ENCODE data around the gene CENPN.

CENPN gene, protein sequence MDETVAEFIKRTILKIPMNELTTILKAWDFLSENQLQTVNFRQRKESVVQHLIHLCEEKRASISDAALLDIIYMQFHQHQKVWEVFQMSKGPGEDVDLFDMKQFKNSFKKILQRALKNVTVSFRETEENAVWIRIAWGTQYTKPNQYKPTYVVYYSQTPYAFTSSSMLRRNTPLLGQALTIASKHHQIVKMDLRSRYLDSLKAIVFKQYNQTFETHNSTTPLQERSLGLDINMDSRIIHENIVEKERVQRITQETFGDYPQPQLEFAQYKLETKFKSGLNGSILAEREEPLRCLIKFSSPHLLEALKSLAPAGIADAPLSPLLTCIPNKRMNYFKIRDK

DNA sequence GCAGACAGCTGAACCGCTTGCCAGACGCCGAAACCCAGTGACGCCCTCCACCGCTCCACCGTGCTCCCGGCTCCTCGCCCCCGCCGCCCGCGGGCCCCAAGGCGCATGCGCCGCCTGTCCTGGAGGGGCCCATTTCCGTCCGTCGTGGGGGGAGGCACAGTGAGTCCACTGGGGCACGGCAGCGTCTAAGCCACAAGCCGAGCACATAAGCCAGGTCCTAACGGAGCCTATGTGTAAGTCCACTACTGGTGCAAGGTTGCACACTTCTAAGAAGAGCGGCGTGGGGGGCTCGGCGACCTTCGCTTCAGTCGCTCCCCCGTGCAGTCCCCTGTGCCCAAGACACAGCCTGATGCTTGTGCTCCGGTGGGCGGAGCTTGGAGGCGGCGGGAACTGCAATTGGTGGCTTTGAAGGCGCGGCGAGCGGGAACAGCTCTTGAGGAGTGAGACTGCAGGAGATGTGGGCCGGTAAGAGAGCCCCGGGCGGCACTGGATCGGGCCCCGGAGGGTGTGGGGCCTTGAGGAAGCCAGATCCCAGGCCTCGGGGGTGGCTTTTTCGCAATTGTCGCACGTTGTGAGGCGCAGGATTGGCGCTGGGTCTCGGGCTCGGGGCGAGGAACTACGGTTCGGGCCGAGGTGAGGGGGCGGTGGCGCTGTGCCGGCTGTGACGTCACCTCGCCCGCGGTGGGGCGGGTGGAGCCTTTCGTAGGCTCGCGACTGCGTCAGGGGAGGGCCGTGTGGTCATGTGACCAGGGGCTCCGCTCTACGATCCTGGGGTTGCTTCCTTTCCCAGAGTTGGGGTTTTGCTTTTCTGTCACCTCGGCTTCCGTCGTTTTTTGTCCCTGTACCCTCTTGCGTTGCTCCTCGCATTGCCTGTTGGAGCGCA, at the start of gene CENPN, which contains the start of gene CMC2:
Gene CENPN (plus strand): TSS at position 402 of the 883 bp plus-strand sequence. CDS start 4,726 bp downstream, outside the sequence.
Gene CMC2 (minus strand): TSS at position 73 of the 883 bp plus-strand sequence. CDS start 9,491 bp downstream, outside the sequence.
- peak; percentile 99 for DNase-seq

DNA sequence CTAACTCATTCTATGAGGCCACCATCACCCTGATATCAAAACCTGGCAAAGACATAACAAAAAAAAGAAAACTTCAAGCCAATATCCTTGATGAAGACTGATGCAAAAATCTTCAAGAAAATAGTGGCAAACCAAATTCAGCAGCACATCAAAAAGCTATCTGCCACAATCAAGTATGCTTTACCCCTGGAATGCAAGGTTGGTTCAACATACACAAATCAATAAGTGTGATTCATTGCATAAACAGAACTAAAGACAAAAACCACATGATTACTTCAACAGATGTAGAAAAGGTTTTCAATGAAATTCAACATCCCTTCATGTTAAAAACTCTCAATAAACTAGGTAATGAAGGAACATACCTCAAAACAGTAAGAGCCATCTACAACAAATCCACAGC, 48.7 kb upstream of the CENPN start:
- TF ChIP-seq GATA1 (IDR thresholded peaks at IDR 0.05; ENCODE audit: low read depth, low read length): no peak
- TF ChIP-seq POLR2A (IDR thresholded peaks at IDR 0.05; ENCODE audit: low read length): no peak
- no peak for DNase-seq

More for the DNA sequence above, at the start of gene CENPN, which contains the start of gene CMC2:
- no peak for TF ChIP-seq GATA1 (IDR thresholded peaks at IDR 0.05; ENCODE audit: low read depth, low read length)
- peak; percentile 92 for TF ChIP-seq POLR2A (IDR thresholded peaks at IDR 0.05; ENCODE audit: low read length)

GRCh38 chr16:80962879-80963278, 44.1 kb upstream of the CENPN start:
- DNase-seq: no peak
- TF ChIP-seq GATA1 (IDR thresholded peaks at IDR 0.05; ENCODE audit: low read depth, low read length) (no peak), POLR2A (IDR thresholded peaks at IDR 0.05; ENCODE audit: low read length) (no peak)

DNA sequence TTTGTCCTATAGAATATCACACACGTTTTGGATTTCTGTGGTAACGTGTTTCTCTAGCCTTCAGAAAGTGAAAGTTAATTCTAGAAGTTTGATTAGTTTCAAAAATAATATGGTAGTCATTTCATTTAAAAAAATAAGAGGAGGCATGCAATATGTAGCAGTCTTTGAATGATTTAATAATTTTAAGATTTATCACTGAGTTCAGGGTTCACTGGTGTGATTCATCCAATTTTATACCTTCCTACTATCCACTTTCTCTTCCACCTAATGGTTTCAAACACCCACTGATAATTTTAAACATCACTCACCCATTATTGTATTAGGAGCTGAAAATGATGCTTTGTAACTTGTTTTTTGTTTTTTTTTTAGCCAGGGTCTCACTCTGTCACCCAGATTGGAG, 42.7 kb upstream of the CENPN start:
- no peak for DNase-seq
- TF ChIP-seq POLR2A (IDR thresholded peaks at IDR 0.05; ENCODE audit: low read length): no peak
- TF ChIP-seq GATA1 (IDR thresholded peaks at IDR 0.05; ENCODE audit: low read depth, low read length): no peak

GRCh38 chr16:80966617-80967016, 40.4 kb upstream of the CENPN start:
- no peak for DNase-seq
- no peak for TF ChIP-seq GATA1 (IDR thresholded peaks at IDR 0.05; ENCODE audit: low read depth, low read length)
- TF ChIP-seq POLR2A (IDR thresholded peaks at IDR 0.05; ENCODE audit: low read length): no peak

DNA sequence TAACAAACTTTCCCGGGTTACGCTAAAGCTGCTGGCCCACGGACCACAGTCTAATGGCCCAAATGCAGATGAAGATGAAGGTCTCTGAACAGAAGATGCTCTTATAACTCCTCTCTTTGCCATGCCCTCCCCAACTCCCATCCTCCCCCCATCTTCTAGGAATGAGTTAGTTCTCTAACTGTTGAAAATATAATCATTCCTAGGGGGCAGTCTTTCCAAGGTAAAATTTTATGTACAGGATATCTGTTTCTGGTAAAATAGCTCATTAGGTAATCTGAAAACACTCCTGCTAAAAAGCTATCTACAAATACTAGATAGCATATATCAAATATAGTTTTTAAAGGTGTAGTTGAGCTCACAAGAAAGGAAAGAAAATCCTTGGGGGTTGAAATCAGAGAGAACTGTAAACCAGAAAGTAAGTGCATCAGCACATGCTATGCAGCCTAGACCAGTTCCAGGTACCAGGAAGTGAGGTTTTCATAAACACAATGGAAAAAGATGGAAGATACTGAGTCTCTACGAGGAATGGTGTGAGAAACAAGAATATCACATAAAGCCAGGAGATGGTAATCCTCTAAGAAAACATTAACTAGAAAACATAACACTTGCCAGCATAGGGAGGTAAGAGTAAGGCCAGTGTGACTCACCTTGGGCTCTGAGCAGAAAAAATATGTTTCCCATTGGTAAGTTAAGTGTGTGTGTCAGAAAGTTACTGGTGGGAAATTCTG, 38.5 kb upstream of the CENPN start:
- TF ChIP-seq POLR2A (IDR thresholded peaks at IDR 0.05; ENCODE audit: low read length): no peak
- TF ChIP-seq GATA1 (IDR thresholded peaks at IDR 0.05; ENCODE audit: low read depth, low read length): no peak
- DNase-seq: no peak

DNA sequence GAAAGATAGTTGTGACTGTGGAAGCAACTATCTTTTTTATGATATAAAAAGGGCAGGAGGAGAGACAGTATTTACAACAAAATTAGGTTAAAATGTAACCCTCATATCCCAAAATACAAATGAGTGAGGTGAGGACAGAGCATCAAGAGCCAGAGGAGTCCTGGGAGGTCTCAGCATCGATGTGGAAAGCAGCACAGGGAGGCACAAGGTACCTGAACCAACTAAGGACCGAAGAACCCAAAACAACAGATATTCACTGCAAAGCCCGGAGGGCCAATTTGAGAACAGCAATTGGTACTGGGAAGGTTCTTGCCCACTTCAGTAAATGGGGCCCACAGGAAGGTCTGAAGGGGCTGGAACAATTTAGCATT, 37.9 kb upstream of the CENPN start:
- TF ChIP-seq GATA1 (IDR thresholded peaks at IDR 0.05; ENCODE audit: low read depth, low read length) (no peak), POLR2A (IDR thresholded peaks at IDR 0.05; ENCODE audit: low read length) (no peak)

GRCh38 chr16:80971819-80972218, 35.2 kb upstream of the CENPN start:
- DNase-seq: no peak
- TF ChIP-seq POLR2A (IDR thresholded peaks at IDR 0.05; ENCODE audit: low read length) (no peak), GATA1 (IDR thresholded peaks at IDR 0.05; ENCODE audit: low read depth, low read length) (no peak)

More for the DNA sequence above, 37.9 kb upstream of the CENPN start:
- no peak for DNase-seq

- TF ChIP-seq POLR2A (IDR thresholded peaks at IDR 0.05; ENCODE audit: low read length): no peak
- TF ChIP-seq GATA1 (IDR thresholded peaks at IDR 0.05; ENCODE audit: low read depth, low read length): no peak
- no peak for DNase-seq
Observed at GRCh38 chr16:80972611-80973010, 34.4 kb upstream of the CENPN start.

- no peak for DNase-seq
- no peak for TF ChIP-seq POLR2A (IDR thresholded peaks at IDR 0.05; ENCODE audit: low read length)
- TF ChIP-seq GATA1 (IDR thresholded peaks at IDR 0.05; ENCODE audit: low read depth, low read length): no peak
Observed at GRCh38 chr16:80973991-80974390, 33.0 kb upstream of the CENPN start.

DNA sequence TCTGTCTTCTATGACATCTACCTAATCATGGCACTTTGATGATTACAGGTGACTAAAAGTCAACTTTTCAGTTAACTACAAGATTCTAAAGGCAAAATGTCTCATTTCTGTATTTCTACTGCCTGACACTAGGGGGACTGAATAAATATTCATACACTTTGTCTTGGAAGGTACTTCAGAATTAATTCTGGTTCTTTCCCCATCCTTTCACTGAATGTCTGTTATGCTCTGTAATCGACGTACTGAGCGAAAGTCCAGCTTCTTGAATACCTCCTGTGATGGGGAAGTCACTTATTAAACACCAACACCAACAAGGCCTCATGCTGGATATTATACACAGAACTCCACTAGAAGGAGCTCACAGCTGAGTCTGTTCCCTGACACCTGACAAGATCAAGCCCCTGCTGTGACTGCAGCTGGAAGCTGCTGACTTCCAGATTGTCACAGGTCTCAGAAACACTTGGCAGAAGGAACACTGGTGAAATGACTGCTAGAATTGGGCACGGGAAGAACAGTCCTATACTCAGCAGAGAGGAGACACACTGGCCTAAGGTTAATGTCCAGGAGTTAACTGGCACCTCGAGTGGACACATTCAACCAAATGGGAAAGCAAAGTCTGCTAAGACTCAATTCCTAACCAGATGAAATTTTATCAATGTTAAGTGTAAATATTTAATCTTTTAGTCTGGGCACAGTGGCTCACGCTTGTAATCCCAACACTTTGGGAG, 32.2 kb upstream of the CENPN start:
- no peak for TF ChIP-seq GATA1 (IDR thresholded peaks at IDR 0.05; ENCODE audit: low read depth, low read length)
- no peak for TF ChIP-seq POLR2A (IDR thresholded peaks at IDR 0.05; ENCODE audit: low read length)
- no peak for DNase-seq

GRCh38 chr16:80976946-80977345, 30.1 kb upstream of the CENPN start:
- TF ChIP-seq GATA1 (IDR thresholded peaks at IDR 0.05; ENCODE audit: low read depth, low read length): no peak
- no peak for TF ChIP-seq POLR2A (IDR thresholded peaks at IDR 0.05; ENCODE audit: low read length)
- DNase-seq: no peak

DNA sequence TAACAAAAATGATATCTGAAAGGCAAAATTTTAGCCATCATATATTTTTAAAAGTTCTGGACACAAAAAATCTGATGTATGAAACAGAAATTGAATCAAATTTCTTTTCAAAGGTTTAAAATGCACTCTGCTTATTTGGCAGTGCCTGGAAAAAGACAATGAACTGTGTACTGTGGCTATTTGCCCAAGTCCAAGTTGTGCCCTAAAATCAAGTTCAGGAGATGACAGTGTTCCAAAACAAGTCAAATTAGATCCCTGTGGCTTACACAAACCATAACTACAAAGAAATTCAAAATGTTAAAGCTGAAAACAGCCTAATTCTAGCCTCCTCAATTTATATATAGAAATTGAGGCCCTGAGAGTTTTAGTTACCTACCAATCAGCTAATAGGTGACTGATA, 25.9 kb upstream of the CENPN start:
- no peak for TF ChIP-seq POLR2A (IDR thresholded peaks at IDR 0.05; ENCODE audit: low read length)
- no peak for TF ChIP-seq GATA1 (IDR thresholded peaks at IDR 0.05; ENCODE audit: low read depth, low read length)
- no peak for DNase-seq
